Stimulated activated CD8-positive, alpha-beta memory T cell treated with anti-CD3 and anti-CD28 coated beads, Interleukin-15, amount 100 ng/mL, for 24 hours (primary cell): ENCODE measurements around the gene CDC27.
"Not testable (repeated sequence)": the region's sequence is repeated elsewhere in the genome, so short reads cannot be mapped to it uniquely, and the experiment has no call there.

ENCODE experiments used
- DNase-seq: peaks from one replicate; pipeline ENCODE4 v3.0.0-alpha.2; 2020; ENCODE audit warnings: low read depth

CDC27 gene, protein sequence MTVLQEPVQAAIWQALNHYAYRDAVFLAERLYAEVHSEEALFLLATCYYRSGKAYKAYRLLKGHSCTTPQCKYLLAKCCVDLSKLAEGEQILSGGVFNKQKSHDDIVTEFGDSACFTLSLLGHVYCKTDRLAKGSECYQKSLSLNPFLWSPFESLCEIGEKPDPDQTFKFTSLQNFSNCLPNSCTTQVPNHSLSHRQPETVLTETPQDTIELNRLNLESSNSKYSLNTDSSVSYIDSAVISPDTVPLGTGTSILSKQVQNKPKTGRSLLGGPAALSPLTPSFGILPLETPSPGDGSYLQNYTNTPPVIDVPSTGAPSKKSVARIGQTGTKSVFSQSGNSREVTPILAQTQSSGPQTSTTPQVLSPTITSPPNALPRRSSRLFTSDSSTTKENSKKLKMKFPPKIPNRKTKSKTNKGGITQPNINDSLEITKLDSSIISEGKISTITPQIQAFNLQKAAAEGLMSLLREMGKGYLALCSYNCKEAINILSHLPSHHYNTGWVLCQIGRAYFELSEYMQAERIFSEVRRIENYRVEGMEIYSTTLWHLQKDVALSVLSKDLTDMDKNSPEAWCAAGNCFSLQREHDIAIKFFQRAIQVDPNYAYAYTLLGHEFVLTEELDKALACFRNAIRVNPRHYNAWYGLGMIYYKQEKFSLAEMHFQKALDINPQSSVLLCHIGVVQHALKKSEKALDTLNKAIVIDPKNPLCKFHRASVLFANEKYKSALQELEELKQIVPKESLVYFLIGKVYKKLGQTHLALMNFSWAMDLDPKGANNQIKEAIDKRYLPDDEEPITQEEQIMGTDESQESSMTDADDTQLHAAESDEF

DNA sequence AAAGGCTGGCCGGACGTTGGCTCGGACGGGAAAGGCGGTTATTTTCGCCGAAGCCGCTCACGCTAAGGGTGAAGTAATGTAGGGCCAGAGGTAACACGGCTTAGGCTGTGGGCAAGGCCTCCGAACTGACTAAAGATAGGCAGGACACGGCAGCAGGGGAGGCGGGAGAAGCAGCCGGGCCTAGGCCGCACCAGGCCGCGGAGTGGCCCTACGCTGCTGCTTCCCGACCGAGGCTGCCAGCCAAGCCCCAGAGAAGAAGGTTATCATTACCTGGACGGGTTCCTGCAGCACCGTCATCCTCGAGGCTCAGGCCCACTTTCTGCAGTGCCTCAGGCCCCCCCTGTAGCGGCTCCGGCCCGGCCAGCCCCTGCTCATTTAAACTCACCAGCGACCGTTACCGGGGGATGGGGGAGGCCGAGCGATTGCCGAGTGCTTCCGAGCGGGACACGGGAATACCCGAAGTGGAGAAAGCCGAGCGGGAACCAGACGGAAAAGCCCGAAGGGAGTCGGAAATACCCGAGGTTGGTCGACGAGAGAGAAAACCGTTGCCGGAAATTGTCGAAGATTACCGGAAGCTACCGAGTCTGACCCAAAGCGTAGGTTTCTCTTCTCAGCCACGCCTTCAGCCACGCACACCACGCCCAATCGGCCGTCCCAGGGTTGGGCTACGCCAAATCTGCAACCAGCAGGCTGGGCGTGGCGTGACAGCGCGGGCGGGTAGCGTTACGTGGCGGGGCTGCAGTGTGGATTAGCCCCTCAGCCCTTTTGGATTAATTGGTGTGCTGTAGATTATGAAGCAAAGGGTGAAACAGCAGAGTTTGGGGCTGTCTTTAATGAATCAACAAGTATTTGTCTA is at the start of gene CDC27:
Gene CDC27, minus strand, starts transcription at position 420 of the 856 bp plus-strand sequence. Its CDS starts 123 bp downstream, at position 297.
- DNase-seq: peak; percentile 98

DNA sequence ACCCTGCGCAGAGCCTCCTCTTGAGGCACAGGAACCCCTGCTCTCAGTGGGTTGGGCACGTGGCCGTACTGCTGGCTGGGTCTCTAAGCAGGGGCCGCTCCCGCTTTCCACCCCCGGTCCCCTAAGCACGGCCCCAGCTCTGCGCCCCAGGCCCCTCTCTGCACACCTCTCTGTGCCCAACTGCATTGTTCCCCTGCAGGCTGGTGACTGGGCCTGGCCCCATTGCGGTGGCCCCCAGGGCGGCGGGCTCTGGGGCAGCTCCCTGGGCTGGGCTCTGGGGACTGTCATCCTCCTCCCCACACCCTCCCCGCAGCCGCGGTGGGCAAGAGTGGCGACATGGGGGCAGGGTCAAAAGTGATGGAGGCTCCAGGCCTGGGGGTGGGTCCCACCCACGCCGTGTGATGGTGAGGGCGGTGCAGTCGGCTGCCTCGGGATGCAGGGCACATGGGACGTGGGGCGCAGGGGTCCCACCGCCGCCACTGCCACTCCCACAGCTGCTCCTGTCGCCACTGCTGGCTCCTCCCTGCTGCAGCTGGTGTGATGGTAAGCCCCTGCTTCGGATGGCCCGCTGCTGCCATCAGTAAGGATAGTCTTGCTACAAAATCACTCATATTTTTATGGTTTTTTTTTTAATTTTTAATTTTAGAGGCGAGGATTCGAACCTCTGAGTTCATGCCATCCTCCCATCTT is 49.4 kb upstream of the CDC27 start:
- no peak for DNase-seq

DNA sequence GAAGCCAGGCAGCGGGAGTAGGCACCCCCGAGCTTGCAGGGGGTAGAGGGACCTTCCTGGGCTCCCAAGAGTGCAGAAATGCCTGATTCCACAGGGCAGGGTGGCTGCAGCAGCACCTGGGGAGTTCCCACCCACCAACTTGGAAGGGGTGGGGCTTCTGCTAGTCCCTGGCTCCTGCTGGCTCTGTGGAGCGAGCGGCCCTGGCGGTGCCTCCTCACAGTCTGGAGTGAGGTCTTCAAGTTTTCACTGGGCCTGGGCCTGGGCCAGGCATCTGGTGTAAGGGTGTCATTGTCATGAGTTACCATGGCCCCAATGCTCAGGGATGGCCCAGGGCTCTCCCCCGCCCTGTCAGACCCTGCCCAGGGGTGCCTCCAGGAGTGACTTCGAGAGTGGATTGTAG is 48.7 kb upstream of the CDC27 start:
- DNase-seq: no peak

DNA sequence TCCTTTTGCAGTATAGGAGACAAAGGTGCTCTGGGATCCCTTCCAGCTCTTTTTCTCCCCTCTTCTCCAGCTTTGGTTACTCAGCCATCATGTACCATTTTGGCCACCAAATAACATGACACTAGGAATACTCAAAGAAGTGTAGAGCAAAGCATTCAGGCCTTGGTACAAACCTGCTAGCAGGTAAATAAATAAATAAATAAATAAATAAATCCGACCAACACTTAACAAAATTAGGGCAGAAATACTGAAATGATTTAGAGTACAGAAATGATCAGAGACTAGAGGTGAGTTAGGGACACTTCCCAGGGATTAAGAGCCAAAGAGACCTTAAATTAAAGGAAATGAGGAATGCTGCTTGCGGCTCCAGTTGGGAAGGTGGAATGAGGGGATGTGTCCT is 46.8 kb upstream of the CDC27 start:
- no peak for DNase-seq

DNA sequence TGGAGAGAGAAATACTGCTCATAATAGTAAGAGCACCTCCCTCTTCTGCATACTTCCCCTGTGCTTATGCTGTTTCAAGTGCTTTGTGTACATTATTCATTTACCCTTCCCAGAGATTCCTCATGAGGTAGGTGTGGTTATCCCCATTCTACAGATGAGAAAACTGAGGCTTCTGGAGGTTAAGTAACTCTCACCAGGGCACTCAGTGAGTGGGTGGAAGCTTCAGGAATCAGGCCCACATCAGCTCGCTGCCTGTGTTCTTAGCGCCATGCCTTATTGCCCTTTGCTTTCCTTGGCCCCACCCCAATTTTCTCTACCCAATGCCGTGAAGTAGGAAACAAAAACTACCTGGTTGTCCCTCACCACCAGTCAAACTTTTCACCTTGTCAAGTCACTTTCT is 46.4 kb upstream of the CDC27 start:
- no peak for DNase-seq

DNA sequence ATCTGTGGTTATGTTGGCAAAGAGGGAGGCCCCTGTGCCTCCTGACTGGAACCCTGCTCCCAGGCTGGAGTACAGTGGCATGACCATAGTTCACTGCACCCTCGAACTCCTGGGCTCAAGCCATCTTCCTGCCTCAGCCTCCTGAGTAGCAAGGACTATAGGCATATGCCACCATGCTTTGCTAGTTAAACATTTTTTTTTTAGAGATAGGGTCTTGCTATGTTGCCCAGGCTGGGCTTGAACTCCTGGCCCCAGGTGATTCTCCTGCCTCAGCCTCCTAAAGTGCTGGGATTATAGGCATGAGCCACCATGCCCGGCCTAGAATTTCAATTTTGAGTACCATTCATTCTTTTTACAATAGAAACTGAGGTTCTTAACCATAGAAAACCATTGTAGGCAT is 43.4 kb upstream of the CDC27 start:
- DNase-seq: no peak

DNA sequence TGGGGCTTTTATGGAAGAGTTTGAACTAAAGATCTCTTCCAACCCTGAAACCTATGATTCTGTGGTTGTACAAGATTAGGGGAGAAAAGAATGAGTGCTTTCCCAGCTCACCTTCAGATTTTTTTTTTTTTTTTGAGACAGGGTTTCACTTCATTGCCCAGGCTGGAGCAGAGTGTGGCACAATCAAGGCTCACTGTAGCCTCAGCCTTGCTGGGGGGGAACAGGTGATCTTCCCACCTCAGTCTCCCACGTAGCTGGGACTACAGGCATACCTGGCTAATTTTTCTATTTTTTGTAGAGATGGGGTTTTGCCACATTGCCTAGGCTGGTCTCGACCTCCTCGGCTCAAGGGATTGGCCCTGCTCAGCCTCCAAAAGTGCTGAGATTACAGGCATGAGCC is 42.8 kb upstream of the CDC27 start:
- no peak for DNase-seq

DNA sequence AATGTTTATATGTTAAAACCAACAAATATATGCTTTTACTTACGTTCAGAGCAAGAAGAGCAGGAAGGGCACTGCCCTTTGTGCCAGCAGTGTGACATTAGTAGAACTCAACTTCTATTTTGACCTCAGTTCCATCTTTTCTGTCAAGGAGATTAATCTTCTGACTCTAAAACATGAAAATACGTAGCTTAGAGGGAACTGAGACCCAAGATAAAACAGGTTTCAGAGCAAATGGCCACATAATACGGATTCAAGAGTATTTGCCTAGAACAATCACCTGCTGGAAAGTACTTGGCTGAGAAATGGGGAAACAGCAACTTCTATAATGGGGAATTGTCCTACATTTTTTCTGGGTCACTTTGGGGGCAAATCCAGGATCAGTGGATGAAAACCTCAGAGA is 42.2 kb upstream of the CDC27 start:
- no peak for DNase-seq

DNA sequence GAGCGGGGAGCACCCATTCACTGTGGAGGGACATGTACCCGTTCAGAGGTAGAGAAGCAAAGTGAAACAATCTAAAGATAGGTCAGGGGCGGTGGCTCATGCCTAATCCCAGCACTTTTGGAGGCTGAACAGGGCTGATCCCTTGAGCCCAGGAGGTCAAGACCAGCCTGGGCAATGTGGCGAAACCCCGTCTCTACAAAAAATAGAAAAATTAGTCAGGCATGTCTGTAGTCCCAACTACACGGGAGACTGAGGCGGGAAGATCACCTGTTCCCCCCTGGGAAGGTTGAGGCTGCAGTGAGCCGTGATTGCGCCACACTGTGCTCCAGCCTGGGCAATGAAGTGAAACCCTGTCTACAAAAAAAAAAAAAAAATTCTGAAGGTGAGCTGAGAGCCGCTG is 41.8 kb upstream of the CDC27 start:
- no peak for DNase-seq

DNA sequence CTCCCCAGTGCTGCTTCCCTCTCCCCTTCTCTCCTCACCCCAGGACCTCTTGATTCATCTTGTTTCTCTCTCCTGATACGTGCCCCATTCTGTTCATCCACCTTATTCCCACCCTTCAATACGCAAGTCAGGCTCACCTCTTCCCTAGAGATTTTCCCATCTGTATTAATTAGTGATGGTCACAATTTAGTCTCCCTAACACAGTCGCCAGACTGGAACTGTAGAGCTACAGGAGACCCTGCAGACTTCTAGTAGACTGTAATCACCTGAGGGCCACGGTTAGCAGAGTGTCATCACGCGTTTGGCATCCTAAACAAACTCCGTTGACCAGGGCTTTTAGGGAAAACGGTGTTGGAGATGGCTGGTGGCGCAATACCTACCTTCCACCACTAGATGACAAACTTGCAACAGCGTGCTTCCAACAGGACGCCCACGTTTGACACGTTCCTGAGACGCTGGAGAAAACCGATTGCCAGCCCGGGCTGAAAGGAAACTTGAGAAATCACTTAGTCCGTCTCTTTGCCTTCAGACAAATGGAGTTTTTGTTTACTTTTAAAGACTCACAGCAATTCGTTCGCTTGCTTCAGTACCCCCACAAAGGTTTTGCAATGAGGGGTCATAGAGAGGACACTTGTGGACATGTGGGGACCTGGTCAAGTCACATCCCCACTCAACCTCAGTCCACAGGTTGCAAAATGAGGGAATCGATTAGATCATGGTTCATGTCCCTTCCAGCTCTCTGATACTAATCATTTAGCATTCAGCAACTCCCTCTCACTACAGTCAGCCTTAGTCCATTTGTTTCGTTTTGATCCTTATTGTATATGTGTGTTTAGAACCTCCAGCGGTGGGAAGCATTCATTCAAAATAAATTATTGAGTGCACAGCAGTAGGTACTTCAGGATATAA is 40.7 kb upstream of the CDC27 start:
- DNase-seq: peak; percentile 35

DNA sequence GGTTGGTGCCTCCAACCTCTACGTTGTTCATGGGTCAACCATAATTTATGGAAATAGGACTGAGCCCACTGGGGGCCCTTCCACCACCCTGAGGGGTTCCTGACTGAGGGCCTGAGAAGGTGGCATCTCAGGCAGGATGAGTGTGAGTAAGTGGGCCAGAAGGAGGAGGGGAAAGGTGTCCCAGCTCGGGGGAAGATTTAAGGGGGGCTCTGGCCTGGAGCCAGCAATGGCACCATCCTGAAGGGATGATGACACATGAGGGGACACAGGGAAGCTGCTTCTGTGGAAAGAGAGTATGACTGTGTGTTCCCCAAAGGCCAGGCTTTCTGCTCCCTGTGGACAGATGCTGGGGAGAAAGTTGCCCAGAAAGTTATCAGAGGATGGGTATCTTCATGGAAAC is 38.8 kb upstream of the CDC27 start:
- DNase-seq: no peak

DNA sequence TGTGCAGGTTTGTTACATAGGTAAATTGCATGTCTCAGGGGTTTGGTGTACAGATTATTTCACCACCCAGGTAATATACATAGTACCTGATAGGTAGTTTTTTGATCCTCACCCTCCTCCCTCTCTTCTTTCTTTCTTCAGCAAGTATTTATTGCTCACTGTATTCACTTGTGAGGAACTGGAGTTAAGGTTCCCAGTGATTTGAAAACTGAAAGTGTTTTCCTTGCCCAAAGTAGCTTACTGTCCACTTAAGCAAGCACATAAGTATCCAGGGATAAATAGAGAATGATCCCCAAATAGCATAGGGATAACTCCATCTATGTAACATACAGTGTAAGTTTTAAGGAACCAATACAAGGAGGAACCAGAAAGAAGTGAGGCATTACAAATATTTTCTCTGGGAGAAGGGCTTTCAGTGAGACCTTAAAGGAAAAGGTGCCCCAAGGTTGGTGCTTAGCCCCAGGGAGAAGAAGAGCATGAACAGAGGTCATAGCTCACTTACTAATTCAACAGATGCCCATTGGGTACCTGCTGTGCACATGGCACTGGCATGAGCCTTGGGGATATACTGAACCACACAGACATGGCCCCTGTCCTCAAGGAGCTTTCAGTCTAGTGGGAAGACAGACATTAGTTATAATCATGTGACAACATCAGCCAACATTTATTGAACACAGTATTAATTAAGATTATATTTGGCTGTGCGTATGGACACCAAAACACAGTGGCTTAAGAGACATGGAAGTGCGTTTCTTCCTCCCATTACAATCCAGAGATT is 37.0 kb upstream of the CDC27 start:
- DNase-seq: no peak

DNA sequence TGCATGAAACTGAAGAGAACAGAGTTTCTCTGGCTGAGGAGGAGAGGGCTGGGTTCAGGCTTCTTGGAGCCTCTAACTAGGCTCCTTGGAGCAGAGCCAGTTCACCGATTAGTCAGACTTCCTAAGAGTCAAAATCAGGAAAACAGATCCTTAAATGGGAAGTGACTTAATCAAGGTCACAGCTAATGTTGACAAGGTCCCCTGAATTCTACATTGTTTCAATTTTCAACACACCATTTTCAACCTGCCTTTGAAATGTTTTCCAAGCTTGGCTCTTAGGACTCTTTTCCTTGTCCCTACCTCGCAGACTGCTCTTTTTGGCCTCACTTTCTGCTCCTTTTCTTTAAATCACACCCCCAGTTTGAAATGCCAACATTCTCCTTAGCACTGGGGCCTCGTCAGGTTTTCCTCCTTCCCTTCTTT is 36.4 kb upstream of the CDC27 start:
- no peak for DNase-seq

DNA sequence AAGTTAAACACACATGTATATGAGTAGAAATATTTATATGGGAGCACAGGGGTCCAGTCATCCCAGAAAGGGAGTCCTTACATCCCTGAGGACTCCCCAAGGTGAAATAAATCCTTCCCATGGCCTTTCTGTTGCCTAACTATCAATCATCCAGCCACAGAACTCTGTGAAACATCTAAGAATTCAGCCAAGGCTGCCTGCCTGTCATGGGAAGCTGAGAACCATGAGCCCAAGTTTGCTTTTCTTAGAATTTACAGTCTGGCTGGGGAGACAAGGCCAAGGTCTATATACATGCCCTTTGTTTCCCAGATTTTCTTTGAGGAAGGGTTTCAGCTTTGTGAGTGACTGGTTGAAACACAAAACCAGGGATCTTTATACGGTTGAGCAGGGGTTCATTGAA is 35.9 kb upstream of the CDC27 start:
- DNase-seq: no peak

DNA sequence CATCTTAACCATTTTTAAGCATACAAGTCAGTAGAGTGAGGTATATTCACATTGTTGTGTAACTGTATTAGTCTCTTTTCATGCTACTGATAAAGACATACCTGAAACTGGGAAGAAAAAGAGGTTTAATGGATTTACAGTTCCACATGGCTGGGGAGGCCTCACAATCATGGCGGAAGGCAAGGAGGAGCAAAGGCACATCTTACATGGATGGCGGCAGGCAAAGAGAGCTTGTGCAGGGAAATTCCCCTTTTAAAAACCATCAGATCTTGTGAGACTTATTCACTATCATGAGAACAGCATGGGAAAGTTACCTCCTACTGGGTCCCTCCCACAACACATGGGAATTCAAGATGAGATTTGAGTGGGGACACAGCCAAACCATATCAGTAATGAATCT is 35.0 kb upstream of the CDC27 start:
- DNase-seq: not testable (repeated sequence)

DNA sequence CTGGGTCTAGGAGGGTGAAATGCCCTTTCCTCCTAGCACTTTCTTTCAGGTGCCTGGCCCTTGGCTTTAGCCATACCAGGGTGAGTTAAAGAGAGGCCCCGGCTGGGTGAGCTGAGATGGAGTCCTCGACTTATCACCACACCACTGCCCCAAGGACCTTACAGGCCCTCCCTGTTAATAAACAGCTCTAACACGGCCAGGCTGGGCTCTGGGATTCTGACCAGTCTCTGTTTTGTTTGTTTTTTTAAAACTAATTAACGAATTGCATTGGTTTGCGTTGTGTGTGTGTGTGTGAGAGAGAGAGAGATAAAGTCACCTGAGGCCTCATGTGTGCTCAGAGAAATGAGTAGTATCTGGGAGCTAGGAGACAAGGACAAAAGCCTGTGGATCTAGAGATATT is 34.4 kb upstream of the CDC27 start:
- DNase-seq: no peak

DNA sequence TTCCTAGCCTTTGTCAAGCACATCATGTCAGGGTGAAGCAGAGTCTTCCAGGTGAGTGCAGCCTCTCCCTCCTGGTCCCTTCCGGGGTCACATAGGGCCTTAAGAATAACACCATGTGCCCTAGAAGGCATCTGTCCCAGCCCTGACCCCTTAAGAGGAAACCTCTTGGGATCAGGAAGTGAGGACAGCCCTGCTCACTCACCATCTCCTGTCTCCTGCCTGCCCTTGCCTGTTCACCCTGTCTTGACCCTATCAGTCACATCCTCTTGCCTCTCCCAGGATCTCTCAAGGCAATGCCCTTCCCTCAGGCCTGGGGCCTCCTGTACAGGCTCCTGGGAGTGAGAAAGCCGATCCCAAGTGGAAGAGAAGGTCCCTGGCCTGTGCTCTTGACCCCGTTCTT is 33.9 kb upstream of the CDC27 start:
- no peak for DNase-seq

DNA sequence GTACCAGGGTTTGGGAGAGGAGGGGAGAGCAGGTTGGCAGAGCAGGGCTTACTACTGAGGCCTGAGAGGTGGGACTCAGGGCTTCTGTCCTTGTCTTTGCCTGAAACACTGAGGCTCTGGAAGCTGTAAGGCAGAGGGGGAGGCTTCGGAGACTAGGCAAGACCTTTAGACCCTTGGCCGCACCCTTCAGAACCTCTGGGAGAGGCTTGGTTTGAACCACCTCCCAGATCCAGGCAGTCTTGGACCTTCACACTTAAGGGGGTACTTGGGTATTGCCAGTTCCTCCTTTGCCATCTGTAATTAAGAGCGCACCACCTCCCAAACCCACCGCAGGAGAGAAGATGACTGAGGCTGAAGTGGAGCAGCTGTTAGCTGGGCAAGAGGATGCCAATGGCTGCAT is 33.0 kb upstream of the CDC27 start:
- DNase-seq: no peak

DNA sequence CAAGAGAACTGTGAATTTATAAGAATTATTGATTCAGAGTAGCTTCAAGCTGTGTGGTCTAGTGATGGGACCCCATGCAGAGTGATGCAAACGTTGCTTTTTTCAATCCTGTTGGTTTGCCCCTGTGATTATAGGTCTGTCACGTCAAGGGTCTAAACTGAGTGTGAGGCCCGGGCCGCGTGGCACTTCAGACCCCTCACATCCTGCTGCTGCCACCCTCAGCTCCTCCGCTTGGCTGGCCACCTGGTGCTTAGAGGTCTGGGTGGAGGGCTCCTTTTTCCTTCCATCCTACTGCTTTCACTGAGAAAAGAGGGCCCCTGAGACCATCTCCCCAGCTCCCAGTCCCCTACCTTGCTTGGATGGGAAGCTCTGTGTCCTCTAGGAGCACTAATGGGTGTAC is 32.1 kb upstream of the CDC27 start:
- DNase-seq: no peak

DNA sequence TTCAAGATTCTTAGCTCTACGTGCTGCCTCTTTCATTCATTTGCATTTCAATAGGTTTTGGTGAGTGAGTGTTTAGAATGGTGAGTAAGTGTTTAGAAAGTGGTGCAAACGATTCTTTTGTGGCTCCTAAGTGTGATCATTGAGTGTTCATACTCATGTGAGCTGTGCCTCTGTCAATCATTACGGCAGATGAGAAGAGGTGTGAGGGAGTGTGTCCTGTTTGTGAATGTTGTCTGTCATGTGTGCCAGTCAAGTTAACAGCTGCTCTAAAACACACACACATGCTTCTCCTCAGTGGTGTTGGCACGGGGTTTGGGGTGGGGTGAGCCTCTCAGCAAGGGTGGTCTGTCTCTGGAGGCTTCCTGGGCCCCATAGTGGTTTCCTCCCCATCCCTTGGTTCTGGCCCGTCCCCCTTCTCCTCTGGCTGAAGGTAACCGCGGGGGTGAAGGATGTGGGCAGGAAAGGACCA is 31.5 kb upstream of the CDC27 start:
- no peak for DNase-seq
